HS-27A (cell line): Measurements from ENCODE around the gene SEMA4B.

ENCODE experiments used
- DNase-seq: peaks from one replicate; pipeline ENCODE4 v3.0.0-alpha.2; 2012; ENCODE audit warnings: low read depth, missing footprints

SEMA4B gene

DNA sequence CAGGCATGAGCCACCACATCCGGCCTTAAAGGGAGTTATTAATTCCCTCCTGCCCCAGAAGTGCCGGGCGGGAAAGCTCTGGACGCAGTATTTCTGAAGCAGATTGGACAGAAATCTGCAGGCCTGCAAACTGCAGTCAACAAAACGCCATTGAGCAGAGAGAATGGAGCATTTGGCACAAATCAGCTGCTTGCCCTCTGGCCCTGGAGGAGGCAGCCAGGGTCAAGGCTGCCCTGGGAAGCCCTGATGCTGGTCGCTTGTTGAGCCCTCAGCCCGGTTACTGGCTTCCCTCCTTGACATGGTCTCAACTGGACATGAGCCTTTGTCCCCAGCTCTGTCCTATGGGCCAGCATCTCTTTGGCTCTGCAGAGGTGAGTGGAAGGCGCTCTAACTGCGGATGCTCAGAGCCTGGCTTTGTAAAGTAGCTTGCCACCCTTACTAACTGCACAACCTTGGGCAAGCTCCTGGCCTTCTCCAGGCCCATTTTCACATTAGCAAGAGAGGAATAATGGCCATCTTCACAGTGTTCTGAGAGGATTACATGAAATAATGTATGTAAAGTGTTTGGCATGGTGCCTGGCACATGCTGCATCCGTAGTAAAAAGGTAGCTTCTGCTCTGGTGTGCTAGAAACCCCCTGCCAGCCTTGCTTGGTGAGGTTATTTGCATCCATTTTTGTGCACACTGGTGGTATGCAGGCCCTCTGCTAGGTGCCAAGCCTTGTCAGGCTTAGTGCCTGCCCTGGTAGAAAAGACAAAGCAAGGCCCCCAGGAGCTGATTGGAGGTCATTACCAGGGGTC, 4.1 kb downstream of the SEMA4B start:
- no peak for DNase-seq

DNA sequence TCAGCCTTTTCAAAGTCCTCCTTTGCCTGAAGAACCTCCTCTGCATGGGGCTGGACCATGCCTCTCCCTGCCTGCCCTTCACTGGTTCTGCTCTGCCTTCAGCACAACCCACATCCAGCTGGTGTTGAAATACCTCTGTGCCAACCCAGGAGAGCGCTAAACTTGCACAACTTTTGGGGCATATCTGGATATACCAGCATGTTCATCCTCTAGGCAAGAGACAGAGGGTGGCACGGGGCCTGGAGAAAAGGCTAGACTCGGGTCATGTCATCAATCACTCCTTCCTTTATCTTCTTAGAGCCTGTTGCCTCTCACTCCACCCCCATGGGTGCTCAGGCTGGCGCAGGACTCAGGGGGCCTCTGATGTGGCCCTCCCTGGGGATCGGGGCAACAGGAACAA, 4.8 kb downstream of the SEMA4B start:
- DNase-seq: no peak

DNA sequence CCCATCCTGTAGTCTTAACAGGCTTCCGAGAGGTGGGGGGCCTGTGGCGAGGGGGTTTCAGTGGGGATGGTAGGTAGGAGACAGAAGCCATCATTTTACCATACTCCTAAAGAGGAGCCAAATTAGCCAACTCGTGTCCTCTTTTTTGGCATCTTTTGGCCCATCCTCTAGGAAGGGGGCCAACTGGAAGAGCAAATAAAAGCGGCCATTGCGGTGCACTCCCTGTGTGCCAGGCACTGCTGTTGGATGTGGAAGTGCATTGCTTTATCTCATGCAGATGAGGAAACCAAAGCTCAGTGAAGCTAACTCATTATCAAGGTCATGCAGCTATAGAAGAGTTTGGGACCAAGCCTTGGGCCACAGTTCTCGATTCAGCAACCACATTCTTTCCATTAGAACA, 6.1 kb downstream of the SEMA4B start:
- no peak for DNase-seq

GRCh38 chr15:90208356-90208755, 7.2 kb downstream of the SEMA4B start:
- DNase-seq: no peak

- DNase-seq: no peak
Observed at GRCh38 chr15:90209591-90209990, 8.5 kb downstream of the SEMA4B start.

DNA sequence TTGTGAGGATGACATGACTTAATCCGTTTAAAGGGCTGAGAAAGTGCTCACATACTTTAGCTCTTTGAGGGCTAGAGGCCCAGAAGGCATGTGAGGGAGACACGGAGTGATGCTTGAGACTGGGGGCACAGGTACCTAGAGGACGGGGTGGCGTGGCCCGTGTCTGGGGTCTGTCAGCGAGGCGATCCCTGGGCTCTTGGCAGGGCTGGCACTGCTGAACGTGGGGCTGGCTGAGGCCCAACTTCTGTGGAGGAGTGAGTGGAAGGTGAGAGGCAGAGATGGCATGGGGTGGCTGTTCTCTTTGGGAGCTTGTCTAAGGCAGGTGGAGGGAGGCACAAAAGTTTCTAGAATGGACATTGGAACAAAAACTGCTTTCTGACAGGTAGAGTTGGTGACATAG, 9.5 kb downstream of the SEMA4B start:
- no peak for DNase-seq

- no peak for DNase-seq
Observed at GRCh38 chr15:90211009-90211408, 9.9 kb downstream of the SEMA4B start.

DNA sequence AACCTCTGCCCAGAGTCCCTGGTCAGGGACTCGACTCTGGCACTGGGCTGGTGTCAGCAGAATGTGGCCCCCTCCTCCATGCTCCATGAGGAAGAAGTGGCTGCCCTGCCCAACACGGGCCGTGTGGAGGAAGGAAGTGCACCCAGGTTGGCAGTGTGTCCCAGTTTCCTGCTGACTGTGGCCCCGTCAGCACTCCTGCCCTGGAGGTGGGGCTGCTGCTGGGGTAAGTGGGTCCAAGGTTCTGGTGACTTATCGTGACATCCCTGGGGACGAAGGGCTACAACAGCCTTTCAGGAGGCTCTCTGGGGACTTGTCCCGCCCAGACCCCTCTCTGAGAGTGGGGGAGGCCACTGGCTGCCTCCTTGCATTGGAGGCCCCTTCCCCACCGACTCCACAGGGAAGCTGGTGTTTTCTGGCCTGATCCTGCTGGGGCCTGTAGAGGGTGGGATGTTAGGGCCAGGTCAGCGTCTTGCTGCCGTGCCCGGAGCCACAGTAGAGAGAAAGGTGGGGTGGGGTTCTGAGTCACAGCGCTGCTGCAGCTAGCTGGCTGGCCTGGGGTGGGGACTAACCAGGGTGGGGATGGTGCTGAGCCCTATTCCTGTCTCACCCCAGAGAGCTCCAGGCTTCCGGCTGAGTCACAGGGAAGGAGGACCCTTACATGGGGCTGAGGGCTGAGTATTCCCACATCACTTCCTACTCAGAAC, 10.5 kb downstream of the SEMA4B start:
- DNase-seq: no peak

- no peak for DNase-seq
Observed at GRCh38 chr15:90212221-90213098, 11.3 kb downstream of the SEMA4B start.

GRCh38 chr15:90213122-90213817, 12.1 kb downstream of the SEMA4B start:
- DNase-seq: no peak

GRCh38 chr15:90213818-90214204, 12.7 kb downstream of the SEMA4B start:
- no peak for DNase-seq

DNA sequence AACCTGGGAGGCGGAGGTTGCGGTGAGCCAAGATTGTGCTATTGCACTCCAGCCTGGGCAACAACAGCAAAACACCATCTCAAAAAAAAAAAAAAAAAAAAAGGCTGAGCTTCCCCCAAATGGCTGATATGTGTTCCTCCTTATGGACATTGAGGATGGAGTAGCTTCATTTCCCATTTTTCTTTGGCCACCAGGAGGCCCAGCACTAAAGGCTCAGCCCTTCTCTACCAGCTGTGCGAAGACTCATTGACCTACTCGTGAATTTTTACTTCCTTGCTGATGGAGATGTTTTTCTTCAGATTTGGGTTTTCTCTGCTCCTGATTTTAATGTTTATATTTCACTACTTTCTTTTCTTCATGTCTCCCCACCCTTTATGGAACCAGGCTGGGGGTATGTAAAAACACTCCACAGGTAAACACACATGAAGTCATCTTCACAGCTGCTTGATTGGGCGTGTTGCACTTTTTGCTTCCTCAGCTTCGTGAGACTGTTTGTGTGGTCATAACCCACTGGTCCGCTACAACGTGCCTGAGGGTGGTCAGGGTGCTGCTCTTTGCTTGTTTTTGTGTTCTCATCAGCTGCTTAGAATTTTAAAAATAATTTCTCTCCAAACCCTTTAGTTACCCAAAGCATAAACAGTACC, 13.5 kb downstream of the SEMA4B start:
- no peak for DNase-seq

DNA sequence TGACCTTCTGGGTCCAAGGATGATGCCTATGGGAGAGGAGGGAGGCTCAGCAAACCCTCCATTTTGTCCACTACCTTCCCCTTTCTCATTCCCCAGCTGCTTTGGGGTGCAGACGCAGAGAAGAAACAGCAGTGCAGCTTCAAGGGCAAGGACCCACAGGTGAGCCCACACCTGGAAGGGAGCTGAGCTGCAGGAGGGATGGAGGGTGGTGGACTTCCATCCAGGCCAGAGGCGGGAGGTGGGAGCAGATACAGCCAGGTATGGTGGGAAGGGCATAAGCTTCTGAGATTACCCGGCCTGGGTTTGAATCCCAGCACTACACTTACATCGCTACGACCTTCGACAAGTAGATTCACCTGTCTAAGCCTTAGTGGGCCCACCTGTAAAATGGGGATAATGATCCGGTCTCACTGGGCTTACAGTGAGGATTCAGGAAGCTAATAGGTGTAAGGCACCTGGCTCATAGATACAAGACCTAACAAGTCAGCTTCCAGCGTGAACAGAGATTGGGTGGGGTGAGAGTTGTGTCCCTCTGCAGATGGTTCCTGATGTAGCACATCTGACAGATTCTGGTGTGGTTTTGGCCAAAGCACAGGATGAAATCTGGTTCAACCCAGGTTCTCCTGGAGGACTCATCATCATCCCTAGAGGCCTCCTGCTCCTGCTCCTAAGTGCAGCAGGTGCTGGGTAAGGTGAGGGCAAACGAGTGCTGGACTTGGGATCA, 16.7 kb downstream of the SEMA4B start:
- no peak for DNase-seq

GRCh38 chr15:90219421-90220141, 18.5 kb downstream of the SEMA4B start:
- DNase-seq: no peak

DNA sequence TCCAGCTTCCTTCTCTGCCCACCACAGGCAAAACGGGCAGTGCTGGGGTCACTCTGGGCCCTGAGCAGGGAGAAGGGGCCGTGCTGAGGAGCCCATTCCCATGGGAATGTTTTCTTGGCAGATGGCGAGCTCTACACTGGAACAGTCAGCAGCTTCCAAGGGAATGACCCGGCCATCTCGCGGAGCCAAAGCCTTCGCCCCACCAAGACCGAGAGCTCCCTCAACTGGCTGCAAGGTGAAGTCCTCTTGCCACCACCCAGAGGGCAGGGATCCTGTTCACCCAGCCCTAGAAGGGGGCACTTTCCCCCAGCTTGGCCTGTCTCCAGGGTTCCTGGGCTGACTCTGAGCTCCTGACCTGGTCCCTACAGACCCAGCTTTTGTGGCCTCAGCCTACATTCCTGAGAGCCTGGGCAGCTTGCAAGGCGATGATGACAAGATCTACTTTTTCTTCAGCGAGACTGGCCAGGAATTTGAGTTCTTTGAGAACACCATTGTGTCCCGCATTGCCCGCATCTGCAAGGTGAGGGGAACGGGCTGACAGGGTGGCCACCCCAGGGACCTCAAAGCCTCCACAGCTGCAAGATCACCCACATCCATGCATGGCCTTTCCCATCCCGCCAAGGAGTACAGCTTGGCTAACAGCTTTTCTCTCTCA, 20.2 kb downstream of the SEMA4B start:
- DNase-seq: peak; percentile 60

GRCh38 chr15:90222547-90222946, 21.4 kb downstream of the SEMA4B start:
- DNase-seq: no peak

GRCh38 chr15:90223441-90224165, 22.5 kb downstream of the SEMA4B start:
- no peak for DNase-seq

GRCh38 chr15:90225047-90225446, 23.9 kb downstream of the SEMA4B start:
- no peak for DNase-seq
